Kidney tubule cell (primary cell): ENCODE data around the gene NPR3.
"Not testable (repeated sequence)": the region's sequence is repeated elsewhere in the genome, so short reads cannot be mapped to it uniquely, and the experiment has no call there.

Experiments
- DNase-seq: peaks from one replicate; pipeline ENCODE4 v3.0.0-alpha.2; 2018; ENCODE audit warnings: low spot score

The NPR3 gene

DNA sequence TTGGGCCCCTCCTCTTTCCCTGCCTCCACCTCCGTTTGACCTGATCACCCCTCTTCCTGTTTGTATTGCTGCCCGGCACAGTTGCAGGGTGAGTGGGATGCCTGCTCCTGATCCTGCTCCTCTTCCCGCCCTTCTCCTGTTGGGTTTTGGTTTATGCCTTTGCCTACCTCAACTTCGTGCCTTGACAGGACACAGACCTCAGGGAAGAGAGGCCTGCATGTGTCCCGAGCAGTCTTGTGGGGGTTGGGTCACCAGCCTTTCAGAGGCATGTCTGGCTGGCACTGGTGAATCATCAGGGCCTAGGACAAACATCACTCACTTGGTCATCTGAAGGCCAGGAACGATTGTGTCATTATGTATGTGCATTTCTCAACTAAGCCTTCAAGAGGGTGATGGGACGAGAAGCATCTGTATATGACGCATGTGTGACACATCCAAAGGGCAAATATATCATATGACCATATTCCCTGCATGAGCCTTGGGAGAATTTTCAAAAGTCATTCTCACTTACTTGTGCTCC, 56.9 kb downstream of the NPR3 start:
- DNase-seq = peak; percentile 91

DNA sequence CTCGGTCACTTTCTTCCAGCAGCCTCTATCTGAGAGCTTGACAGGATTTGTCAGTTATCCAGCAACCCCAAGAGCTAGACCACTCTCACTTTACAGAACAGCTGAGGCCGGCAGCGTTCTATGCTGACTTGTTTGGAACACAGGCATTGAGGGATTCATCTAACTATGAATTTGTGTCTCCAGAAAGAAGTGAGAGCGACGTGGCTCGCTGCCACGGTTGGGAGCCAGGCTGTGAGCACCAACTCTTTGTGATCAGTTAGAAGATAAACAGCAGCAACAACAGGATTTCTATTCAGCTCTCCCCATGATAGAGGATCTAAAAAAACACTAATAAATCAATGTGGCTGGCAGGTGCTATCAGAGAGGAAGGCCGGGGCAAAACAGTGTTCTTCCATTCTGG, 58.6 kb downstream of the NPR3 start:
- no peak for DNase-seq

DNA sequence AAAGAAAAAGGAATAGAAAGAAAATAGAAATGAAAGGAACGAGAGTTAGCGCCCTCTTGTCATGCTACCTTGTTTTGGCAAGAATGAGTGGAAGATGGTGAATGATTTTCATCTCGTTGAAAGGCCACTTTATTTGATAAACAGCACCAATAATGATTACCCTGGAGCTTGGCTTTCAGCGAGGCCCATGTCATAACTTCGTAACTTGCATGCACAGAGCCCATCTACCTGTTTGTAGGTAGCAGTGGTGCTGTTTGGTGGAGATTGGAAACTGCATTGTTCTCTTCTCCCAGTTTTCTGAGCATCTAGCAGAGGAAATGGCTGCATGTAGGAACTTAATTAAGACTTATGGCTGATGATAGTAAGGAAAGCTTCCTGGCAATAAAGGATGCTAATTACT, 59.3 kb downstream of the NPR3 start:
- DNase-seq = no peak

GRCh38 chr5:32771037-32771436, 59.9 kb downstream of the NPR3 start:
- no peak for DNase-seq

GRCh38 chr5:32773944-32774343, 62.8 kb downstream of the NPR3 start:
- no peak for DNase-seq

DNA sequence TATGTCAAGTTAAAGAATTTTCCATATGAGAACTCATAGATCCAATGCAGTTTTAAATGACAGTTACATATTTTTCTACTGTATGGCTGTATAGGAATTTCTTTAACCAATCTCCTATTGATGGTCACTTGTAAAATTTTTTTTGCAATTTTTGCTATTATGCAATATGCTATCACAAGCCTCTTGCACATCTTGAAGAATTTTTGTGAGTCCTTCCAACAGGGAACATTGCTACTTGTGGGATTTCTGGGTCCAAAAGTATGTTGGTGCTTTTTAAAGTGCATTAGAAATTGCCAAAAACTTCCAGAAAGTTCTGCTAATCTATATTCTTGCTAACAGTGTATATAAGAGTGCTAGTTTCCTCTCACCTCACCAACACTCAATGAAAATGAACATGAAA, 65.1 kb downstream of the NPR3 start:
- no peak for DNase-seq

DNA sequence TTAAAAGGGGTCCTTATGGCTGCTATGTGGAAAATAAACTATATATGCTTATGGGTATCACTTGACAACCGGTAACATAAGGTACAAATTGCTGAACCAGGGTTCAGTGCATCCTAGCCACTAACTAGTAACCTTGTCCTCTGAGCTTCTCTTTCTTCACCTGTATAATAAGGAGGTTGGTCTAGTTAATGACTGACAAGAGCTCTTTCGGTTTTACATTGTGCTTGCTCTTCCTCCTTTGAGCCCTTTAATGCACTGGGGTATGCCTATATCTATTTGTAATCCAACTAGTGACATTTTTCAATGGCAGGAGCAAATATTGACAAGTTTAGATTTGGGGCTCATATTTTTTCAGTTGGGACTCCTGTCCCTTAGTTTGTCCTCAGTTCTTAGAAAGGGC, 66.1 kb downstream of the NPR3 start:
- DNase-seq = no peak

GRCh38 chr5:32777733-32778132, 66.6 kb downstream of the NPR3 start:
- DNase-seq = no peak

GRCh38 chr5:32778403-32778802, 67.3 kb downstream of the NPR3 start:
- DNase-seq = no peak

DNA sequence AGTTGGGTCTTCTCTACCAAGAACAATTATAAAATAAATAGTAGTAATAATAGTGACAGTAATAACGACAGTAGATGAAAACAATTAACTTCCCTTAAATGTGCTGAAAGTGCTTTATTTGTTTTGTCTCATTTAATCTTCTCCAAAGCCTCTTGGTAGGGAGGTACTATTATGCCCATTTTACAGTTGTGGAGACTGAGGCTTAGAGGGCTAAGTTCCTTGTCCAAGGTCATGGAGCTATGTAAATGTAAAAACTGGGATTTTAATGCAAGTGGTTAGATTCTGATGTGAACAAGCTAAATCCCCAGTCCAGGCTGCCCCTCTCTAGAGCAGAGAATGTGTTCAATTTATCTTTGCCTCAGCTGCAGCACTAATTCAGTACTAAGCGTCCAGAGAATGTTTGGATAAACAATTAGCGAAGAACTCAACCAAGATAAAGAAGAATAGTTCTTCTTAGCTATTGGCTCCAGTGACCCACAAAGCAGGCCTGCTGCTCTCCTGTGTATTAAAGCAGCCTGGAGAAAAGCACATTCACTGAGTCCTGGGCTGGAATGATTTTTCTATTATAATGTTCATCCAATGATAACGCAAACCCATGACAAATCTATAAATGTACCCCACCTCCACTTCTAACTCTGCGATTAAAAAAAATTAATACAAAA, 68.8 kb downstream of the NPR3 start:
- DNase-seq = no peak

DNA sequence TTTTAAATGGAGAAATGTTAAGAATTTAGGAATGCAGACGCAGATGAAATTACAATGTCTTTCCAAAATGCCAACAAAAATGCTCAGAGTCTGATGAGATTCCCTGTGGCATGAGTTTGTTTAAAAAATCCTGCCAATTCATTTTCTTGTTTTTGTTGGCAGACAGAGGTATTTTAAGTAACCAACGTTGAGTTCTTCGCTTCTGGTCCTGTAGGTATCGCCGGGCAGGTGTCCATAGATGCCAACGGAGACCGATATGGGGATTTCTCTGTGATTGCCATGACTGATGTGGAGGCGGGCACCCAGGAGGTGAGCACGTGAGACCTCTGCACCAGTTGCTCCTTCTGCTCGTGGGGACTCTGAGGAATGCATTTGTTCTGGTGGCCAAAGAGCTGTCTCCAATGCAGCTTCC, 69.4 kb downstream of the NPR3 start:
- DNase-seq = no peak

GRCh38 chr5:32783661-32784060, 72.5 kb downstream of the NPR3 start:
- no peak for DNase-seq

- no peak for DNase-seq
These were observed 74.6 kb downstream of the NPR3 start for GRCh38 chr5:32785611-32786254.

GRCh38 chr5:32786311-32786710, 75.2 kb downstream of the NPR3 start:
- no peak for DNase-seq

- DNase-seq = no peak
These were observed 79.4 kb downstream of the NPR3 start for GRCh38 chr5:32790411-32790951.

DNA sequence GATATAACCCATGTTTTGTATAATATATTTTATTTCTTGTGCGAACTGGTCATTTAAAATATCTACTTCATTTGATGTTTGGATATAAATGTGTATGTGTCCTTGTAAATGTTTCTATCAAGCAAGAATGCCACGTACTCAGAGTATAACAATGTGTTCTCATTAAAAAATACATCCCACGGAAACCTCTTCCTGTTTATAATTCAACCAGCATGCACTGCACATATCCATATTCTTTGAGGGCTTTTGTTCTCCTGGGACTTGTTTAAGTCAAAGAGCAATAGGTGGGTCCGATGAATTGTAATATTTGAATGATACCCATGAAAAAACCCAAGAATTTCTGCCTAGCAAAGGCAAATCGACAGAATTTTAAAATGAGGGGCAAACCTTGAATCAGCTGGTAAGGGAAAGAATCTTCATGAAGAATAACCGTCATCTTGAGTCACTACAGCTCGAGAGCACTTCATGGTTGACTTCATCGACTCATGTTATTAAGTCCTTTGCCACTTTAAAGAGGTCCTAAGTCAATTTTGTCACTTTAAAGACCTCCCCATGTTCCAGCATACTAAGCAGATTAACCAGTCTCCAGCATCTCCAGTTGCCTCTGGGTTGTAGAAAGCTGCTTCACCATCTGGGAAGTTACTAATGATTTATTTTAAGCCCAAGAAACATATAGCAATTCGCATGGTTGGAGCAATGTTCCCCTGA, 80.6 kb downstream of the NPR3 start:
- DNase-seq = no peak

- DNase-seq = peak; percentile 33
These were observed 83.0 kb downstream of the NPR3 start for GRCh38 chr5:32794086-32794485.

DNA sequence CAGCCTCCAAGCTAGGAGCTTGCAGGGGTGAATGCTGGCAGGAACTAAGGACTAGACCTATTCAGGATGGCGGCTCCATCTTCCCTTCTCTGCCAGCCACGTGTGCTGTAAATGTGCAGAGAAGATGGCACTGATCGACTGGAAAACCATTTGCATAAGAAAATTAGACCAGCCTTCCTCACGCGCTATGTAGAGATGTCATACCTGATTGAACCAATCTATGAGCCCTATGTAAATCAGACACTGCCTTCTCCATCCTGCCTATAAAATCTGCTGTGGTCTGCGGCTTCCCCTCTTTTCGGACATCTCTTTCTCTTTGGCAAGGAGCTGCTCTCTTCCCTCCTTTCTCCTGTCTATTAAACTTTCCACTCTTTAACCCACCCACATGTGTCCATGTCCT, 91.6 kb downstream of the NPR3 start:
- no peak for DNase-seq

- DNase-seq = no peak
These were observed 92.5 kb downstream of the NPR3 start for GRCh38 chr5:32803656-32804055.

DNA sequence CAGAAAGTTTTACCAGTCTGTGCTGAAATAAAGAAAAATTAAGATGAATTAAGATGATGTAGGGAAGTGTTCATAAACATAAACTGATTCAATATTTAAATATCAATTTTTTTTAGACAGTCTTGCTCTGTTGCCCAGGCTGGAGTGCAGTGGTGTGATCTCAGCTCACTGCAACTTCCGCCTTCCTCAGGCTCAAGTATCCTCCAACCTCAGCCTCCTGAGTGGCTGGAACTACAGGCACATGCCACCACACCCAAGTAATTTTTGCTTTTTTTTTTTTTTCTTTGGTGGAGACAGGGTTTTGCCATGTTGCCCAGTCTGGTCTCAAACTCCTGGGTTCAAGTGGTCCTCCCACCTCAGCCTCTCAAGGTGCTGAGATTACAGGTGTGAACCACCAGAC, 94.3 kb downstream of the NPR3 start:
- not testable (repeated sequence) for DNase-seq

DNA sequence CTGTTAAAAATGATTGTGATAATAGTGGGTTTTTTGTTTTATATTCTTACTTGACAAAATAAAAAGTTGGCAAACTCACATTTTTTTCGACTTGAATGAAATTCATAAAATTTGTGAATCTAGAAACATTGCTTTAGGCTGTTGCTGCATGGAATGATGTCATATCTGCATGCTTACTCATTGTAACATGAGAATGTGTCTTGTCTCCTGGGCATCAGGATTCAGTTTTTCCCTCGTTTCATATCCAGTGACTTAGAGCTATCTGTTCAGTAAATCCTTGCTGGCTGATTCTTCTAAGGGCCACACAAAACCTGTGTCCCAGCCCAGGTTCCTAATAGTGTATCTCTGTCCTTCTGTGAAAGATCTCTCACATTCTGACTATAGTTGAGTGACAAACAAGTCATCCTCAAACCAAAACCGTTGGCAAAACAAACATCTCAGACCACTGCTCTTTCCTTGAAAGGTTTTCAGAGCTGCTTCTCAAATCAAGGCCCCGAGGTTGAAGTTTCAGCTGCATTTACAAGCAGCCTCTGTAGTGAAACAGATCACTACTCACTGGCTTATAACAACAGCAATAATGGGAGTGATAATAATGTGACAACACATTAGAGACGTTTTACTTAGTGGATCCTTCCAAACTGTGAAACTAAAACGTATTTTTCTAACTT, 95.0 kb downstream of the NPR3 start:
- peak; percentile 52 for DNase-seq

DNA sequence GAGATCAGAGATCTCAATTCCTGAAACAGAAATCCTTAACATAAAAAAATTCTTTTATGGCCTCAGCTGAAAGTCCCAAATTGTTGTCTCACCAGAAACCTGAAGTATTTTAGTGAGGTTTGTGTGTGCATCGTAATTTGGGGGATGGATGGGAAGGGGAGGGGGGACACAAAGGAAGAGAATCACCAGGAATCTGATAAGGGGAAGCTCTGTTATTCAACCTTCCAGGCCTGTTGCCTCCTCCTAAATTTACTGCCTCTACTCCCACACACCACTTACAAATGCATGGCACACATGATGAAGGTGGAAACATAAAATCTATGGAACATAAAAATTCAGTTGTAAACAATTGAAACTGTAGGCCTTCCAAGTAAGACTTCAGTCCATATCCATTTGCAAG, 97.7 kb downstream of the NPR3 start:
- DNase-seq = no peak
